Measurements from ENCODE around the gene PLCG2. TPM values are rescaled to one million over a fixed set of nuclear protein-coding genes. Genes with fewer than 3 reads are reported as not detected.
"Not testable (repeated sequence)": the region's sequence is repeated elsewhere in the genome, so short reads cannot be mapped to it uniquely, and the experiment has no call there.

Gene PLCG2
- polyA plus RNA-seq, 1 donor from 2014 or later: 123 TPM

DNA sequence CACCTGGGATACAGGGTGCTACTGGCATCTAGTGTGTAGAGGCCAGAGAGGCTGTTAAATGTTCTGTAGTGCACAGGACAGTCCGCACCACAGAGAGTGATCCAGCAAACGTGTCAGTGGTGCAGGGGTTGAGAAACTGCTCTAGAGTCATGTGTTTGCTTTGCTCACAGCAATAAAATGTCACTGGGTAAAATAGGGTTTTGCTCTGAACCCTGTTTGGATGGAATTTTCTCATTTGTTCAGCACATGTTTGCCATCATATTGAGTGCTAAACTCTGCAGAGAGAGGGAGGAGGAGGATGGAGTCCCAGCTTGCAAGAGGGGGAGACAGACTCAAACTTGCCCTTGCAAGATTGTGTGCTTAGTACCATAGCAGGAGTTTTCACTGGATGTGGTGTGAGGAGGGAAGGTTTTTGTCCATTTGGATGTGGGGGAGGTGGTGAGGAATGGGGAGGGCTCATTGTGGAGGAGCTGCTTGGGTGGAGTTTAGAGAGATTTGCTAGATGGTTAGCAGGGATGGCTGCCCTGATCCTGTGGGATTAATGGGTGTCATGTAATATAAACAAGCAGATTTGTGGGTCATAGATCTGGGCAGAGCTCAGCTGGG lies 11.8 kb downstream of the PLCG2 start:
- peak overlapping the region in 3 of 4 donors; percentile 65 to 81 (median 66) for H3K4me3 Mint-ChIP-seq

DNA sequence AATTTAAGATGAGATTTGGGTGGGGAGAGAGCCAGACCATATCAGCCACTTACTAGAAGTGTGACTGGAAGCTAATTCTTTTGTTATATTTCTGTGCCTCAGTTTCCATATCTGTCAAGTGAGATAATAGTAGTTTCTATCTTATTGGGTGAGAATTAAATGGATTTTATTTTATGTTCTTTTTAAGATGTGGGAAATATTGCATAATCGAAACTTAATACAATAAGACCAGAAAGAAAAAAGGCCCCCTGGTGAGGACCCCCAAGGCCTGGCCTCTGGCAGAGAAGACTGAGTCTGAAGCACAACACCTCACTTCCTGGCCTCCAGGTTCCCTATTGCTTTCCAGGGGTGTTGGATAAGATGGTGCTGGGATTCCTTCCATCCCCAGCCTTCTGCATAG lies 13.7 kb downstream of the PLCG2 start:
- Mint-ChIP-seq H3K4me3 (peak overlapping the region in 3 of 4 donors; percentile 11 to 84 (median 19)), H3K27me3 (no peaks in the 10 kb centered on the region), H3K4me1 (peaks cover 68 to 80% (median 71%) of the 10 kb centered on the region in 3 donors), H3K36me3 (peaks cover 17% of the 10 kb centered on the region), H3K27ac (peak overlapping the region; percentile 61 to 92 (median 91)), H3K9me3 (no peaks in the 10 kb centered on the region)

More for the DNA sequence above, 11.8 kb downstream of the PLCG2 start:
- no peaks in the 10 kb centered on the region for H3K27me3 Mint-ChIP-seq
- peak overlapping the region; percentile 73 to 86 (median 80) for H3K27ac Mint-ChIP-seq
- H3K9me3 Mint-ChIP-seq: no peaks in the 10 kb centered on the region
- H3K4me1 Mint-ChIP-seq: peaks cover 64 to 74% (median 68%) of the 10 kb centered on the region in 3 donors
- peaks cover 14% of the 10 kb centered on the region for H3K36me3 Mint-ChIP-seq

DNA sequence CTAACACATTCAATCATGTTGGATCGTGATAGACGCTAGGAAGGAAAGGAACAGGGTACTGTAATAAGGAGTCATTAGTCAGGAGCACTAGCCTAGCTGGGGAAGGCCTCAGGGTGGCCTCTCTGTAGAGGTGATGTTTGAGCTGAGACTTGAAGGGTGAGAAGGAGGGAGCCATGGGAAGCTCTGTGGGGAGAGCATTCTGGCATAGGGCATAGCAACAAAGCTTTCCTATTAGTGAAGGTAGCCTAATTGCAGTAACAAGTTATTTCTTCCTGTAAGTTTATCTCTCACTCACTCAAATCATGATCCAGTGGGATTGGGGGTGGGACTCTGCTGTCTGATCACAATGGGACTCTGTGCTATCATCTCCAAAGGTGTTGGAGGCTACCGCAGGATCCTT lies 16.1 kb downstream of the PLCG2 start:
- H3K27me3 Mint-ChIP-seq: no peaks in the 10 kb centered on the region
- peaks cover 72 to 80% (median 74%) of the 10 kb centered on the region in 3 donors for H3K4me1 Mint-ChIP-seq
- peak overlapping the region in 1 of 4 donors; percentile 84 for H3K4me3 Mint-ChIP-seq
- peaks cover 18% of the 10 kb centered on the region for H3K36me3 Mint-ChIP-seq
- H3K9me3 Mint-ChIP-seq: no peaks in the 10 kb centered on the region
- peak overlapping the region; percentile 59 to 98 (median 95) for H3K27ac Mint-ChIP-seq

DNA sequence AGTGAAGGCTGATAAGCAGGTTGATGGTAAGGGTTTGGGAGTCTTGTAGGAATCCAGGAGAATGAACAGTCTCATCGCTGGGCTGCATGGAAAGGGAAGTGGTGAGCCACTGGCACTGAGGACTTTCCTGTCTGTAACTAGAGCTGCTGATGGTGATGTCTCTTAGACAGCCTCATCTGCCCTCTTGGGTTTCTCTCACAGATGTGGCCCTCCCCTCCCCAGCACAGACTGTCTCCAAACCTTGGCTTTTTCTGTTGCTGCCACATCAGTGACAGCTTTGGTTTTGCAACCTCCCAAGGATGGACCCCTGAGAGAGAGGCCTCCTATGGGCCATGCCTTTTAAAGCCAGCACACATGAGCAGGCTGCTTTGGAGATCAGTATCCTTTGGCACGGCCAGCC lies 16.9 kb downstream of the PLCG2 start:
- H3K4me3 Mint-ChIP-seq: peak overlapping the region in 3 of 4 donors; percentile 25 to 90 (median 84)
- peak overlapping the region; percentile 98 for H3K27ac Mint-ChIP-seq
- peaks cover 66 to 77% (median 70%) of the 10 kb centered on the region in 3 donors for H3K4me1 Mint-ChIP-seq
- H3K9me3 Mint-ChIP-seq: no peaks in the 10 kb centered on the region
- H3K36me3 Mint-ChIP-seq: peaks cover 17% of the 10 kb centered on the region
- H3K27me3 Mint-ChIP-seq: no peaks in the 10 kb centered on the region

DNA sequence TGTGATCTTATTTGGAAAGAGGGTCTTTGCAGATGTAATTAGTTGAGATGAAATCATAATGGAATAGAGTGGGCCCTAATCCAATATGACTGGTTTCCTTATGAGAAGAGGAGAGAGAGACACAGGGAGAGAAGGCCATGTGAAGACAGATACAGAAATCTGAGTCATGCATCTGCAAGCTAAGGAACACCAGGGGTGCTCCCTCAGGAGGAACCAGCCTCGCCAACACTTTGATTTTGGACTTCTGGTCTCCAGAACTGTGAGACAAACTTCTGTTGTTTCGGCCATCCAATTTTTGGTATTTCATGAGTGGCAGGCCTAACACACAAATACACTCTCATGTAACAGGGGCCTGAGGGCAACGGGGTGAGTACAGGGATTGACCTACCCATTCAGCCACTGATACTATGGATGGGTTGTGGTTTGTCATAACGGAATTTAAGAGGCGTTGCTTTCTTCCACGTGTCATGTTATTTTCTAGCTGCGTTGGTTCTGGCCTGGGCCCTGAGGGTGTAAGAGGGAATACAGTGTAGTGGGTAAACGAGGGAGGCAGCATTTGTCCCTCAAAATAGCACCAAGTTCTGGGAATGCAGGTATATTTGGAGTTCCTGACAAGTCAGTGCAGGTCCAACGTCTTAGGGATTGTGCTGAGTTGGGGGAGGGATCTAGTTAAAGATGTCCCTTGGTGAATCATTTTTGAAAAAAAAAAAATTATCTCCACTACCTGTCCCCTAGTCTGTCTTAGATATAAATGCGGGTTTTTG lies 17.7 kb downstream of the PLCG2 start:
- peaks cover 62 to 72% (median 67%) of the 10 kb centered on the region in 3 donors for H3K4me1 Mint-ChIP-seq
- H3K4me3 Mint-ChIP-seq: peak overlapping the region in 3 of 4 donors; percentile 84 to 90 (median 90)
- H3K9me3 Mint-ChIP-seq: no peaks in the 10 kb centered on the region

DNA sequence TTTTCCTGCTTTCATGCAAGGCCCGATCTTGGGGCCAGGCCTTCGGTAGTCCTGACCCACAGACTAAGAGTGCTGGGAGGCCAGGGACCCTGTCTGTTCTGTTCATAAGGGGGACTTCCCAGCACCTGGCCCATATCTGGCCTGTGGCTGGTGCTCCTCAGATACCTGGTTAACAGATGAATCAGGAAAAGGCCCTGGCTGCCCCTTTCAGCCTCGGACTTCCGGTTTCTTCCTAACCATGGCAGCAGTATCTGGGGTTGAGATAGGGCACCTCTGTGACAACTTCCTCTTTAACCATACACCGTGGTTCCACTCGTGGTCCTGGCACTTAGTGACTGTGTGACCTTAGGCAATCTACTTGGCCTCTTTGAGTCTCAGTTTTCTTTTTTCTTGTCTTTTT lies 18.4 kb downstream of the PLCG2 start:
- H3K27me3 Mint-ChIP-seq: no peaks in the 10 kb centered on the region
- H3K27ac Mint-ChIP-seq: peak overlapping the region; percentile 98
- peaks cover 60 to 72% (median 69%) of the 10 kb centered on the region in 3 donors for H3K4me1 Mint-ChIP-seq
- peak overlapping the region; percentile 6 to 90 (median 87) for H3K4me3 Mint-ChIP-seq
- no peaks in the 10 kb centered on the region for H3K9me3 Mint-ChIP-seq
- peaks cover 17% of the 10 kb centered on the region for H3K36me3 Mint-ChIP-seq

More for the DNA sequence above, 17.7 kb downstream of the PLCG2 start:
- Mint-ChIP-seq H3K36me3 (peaks cover 17% of the 10 kb centered on the region), H3K27ac (peak overlapping the region; percentile 98), H3K27me3 (no peaks in the 10 kb centered on the region)

DNA sequence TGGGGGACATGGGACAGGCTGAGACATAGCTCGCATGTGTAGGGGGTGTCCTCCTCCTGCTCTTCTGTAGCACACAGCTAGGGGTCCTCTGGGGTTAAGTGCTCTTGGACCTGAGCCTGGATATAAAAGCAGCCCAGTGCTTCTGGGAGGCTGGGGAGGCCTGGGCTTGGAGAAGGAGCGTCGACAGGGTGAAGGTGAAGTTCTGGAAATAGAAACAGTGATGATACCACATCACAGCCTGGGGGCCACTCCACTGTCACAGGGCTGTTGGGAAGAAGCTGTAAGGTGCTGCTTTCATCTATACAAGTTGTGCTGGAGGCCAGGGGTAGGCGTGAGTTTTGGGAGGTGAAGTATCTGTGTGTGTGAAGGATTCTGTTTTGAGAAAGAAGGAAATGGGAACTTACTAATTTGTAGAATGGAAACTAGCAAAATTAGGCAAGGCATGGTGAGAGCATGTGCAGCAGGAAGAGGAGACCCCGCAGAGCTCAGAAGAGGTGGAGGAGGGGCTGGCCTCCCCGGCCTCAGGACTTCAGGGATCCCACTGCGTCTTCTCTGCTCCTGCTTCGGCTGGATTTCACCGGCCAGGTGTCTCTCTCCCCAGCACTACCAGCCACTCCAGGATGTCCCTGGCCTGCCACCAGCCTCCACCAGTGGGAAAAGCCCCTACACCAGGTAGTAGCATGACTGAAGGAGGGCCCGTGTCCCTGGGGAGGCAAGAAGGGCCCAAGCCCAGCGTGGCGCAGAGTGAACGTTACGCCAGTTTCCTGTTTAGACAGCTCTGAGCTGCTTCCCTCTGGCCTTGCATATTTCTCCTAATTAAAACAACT lies 19.4 kb downstream of the PLCG2 start:
- no peaks in the 10 kb centered on the region for H3K27me3 Mint-ChIP-seq
- H3K36me3 Mint-ChIP-seq: peaks cover 12% of the 10 kb centered on the region
- H3K4me1 Mint-ChIP-seq: peaks cover 51 to 70% (median 65%) of the 10 kb centered on the region in 3 donors
- H3K9me3 Mint-ChIP-seq: no peaks in the 10 kb centered on the region
- peak overlapping the region; percentile 98 for H3K27ac Mint-ChIP-seq
- peak overlapping the region; percentile 57 to 90 (median 87) for H3K4me3 Mint-ChIP-seq

DNA sequence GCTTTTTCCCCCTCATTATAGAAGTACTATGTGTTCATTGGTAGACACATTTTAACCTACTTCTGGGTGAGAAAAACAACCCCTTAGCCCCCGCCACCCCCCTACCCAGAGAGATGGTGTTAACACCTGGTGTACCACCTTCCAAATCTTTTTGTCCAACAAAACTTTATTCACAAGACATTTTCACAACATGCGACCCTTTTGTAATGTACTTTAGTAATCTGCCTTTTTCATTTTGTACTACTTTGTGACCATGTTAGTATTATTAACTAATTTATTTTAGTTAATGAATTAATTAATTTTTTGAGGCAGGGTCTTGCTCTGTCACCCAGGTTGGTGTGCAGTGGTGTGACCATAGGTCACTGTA lies 20.0 kb downstream of the PLCG2 start:
- Mint-ChIP-seq H3K27me3 (peaks cover 2% of the 10 kb centered on the region), H3K27ac (peak overlapping the region; percentile 98), H3K36me3 (peaks cover 16% of the 10 kb centered on the region), H3K4me1 (peaks cover 50 to 71% (median 67%) of the 10 kb centered on the region in 3 donors), H3K9me3 (peaks cover 0 to 1% (median 0%) of the 10 kb centered on the region in 3 donors), H3K4me3 (peak overlapping the region; percentile 57 to 90 (median 87))

DNA sequence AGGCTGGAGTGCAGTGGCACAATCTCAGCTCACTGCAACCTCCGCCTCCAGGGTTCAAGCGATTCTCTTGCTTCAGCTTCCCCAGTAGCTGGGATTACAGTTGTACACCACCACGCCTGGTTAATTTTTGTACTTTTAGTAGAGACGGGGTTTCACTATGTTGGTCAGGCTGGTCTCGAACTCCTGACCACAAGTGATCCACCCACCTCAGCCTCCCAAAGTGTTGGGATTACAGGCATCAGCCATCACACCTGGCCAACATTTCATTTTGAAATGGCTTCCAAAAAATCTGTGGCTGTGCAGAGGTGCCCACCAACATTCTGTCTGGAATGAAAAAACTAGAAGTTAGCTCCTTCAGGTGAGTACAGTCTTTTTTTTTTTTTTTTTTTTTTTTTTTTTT lies 22.6 kb downstream of the PLCG2 start:
- H3K4me1 Mint-ChIP-seq: peaks cover 49 to 70% (median 67%) of the 10 kb centered on the region in 3 donors

DNA sequence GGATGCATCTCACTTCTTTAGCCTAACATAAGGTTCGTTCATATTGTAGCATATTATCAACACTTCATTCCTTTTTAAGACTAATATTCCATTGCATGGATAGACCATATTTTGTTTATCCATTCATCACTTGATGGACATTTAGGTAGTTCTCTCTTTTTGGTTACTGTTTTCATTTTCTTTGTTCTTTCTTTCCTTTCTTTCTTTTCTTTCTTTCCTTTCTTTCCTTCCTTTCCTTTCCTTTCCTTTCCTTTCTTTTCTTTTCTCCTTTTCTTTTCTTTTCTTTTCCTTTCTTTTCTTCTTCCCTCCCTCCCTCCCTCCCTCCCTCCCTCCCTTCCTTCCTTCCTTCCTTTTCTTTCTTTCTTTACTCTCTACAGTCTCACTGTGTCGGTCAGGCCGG lies 24.2 kb downstream of the PLCG2 start:
- peak overlapping the region in 1 of 4 donors; percentile 88 for H3K4me3 Mint-ChIP-seq

More for the DNA sequence above, 22.6 kb downstream of the PLCG2 start:
- peaks cover 21% of the 10 kb centered on the region for H3K36me3 Mint-ChIP-seq
- not testable (repeated sequence) for H3K4me3 Mint-ChIP-seq, H3K9me3 Mint-ChIP-seq, H3K27me3 Mint-ChIP-seq
- H3K27ac Mint-ChIP-seq: peak overlapping the region in 2 of 3 donors; percentile 46 to 94

DNA sequence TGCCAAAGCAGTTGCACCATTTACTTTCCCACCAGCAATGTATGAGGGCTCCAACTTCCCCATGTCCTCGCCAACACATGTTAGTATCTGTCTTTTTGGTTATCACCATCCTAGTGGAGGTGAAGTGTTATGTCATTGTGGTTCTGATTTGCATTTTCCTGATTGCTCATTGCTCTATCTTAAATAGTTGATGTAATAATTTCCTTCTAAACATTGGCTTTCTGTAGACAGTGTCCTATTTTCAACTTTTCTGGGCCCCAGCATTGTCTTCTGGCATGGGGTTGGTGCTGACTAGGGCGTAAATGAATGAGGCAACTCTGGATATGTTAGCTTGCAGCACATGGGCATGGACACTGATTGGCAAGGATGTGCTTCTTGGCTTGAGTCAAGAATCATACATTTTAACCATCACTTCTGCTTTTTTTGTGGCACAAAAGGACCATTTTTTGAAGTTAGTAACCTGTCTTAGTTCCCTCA lies 25.1 kb downstream of the PLCG2 start:
- peaks cover 2% of the 10 kb centered on the region for H3K27me3 Mint-ChIP-seq
- peak overlapping the region; percentile 94 to 98 (median 97) for H3K27ac Mint-ChIP-seq
- peaks cover 18% of the 10 kb centered on the region for H3K36me3 Mint-ChIP-seq
- peaks cover 39 to 67% (median 66%) of the 10 kb centered on the region in 3 donors for H3K4me1 Mint-ChIP-seq
- H3K9me3 Mint-ChIP-seq: peaks cover 0 to 5% (median 3%) of the 10 kb centered on the region in 3 donors
- H3K4me3 Mint-ChIP-seq: peak overlapping the region; percentile 45 to 91 (median 74)

More for the DNA sequence above, 24.2 kb downstream of the PLCG2 start:
- peak overlapping the region in 2 of 3 donors; percentile 31 to 94 for H3K27ac Mint-ChIP-seq
- H3K27me3 Mint-ChIP-seq: peaks cover 2% of the 10 kb centered on the region
- peaks cover 42 to 69% (median 67%) of the 10 kb centered on the region in 3 donors for H3K4me1 Mint-ChIP-seq
- H3K36me3 Mint-ChIP-seq: peaks cover 20% of the 10 kb centered on the region
- H3K9me3 Mint-ChIP-seq: peaks cover 0 to 5% (median 3%) of the 10 kb centered on the region in 3 donors

DNA sequence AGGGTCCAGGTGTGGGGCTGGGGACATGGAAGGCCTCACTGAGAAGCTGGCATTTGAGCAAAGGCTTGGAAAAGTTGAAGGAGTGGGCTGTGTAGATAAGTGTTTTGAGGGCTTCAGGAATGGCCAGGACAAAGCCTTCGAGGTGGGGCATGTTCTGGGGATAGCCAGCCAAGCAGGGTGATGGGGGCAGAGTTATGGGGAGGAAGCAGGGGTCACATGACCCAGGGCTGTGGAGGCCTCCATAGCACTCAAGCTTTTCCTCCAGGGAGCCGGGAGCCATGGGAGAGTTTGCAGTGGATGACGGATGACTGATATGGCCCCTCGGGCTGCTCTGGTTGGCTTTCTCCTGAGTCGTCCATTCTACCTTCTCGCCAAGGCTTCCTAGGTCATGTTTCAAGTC lies 27.6 kb downstream of the PLCG2 start:
- Mint-ChIP-seq H3K27ac (peak overlapping the region; percentile 94 to 100 (median 98)), H3K4me3 (peak overlapping the region in 3 of 4 donors; percentile 44 to 79 (median 78)), H3K9me3 (peaks cover 0 to 5% (median 3%) of the 10 kb centered on the region in 3 donors), H3K27me3 (peaks cover 2% of the 10 kb centered on the region), H3K4me1 (peaks cover 53 to 82% (median 79%) of the 10 kb centered on the region in 3 donors), H3K36me3 (peaks cover 16% of the 10 kb centered on the region)

DNA sequence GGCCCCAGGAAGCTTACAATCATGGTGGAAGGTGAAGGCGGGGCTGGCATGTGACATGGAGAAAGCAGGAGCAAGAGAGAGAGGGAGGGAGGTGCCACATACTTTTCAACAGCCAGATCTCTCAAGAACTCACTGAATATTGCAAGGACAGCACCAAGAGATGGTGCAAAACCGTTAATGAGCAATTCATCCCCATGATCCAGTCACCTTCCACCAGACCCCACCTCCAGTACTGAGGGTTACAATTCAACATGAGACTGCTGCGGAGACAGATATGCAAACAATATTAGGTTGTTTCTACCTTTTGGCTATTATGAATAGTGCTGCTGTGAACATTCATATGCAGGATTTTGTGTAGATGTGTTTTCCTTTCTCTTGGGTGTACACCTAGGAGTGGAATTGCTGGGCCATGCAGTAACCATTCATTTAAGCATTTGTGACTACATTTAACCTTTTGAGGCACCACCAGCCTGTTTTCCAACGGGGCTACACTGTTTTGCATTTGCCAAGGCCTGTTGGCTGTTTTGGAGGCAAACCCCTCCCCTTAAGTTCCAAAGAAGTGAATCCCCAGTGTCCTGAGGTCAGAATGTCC lies 28.8 kb downstream of the PLCG2 start:
- Mint-ChIP-seq H3K4me1 (peaks cover 61 to 87% (median 86%) of the 10 kb centered on the region in 3 donors), H3K9me3 (peaks cover 0 to 5% (median 3%) of the 10 kb centered on the region in 3 donors), H3K36me3 (peaks cover 23% of the 10 kb centered on the region), H3K27me3 (peaks cover 2% of the 10 kb centered on the region), H3K27ac (peak overlapping the region; percentile 98 to 100 (median 98)), H3K4me3 (peak overlapping the region; percentile 31 to 65 (median 52))
